GM12878 (cell line): ENCODE measurements around the gene PKHD1. TPM values are rescaled to one million over a fixed set of nuclear protein-coding genes. Genes with fewer than 3 reads are reported as not detected.

Experiments used
- ATAC-seq: fragments of 200-7000 bp; cut with Tn5 transposase; 3 replicates; pipeline ENCODE4 v1.9.1; 2020; ENCODE audit warnings: mild to moderate bottlenecking, moderate library complexity
- BruUV-seq: library from RNA; stranded (reverse); fragments of 400-500 nt; replicated peaks from 2 replicates; lab custom pipeline; 2021; lab: Mats Ljungman, UMichigan
- CTCF ChIA-PET: fragments of 300-600 bp; sonication (Branson Sonifier 250); formaldehyde crosslinking; extraction: SDS; loops from one replicate; lab custom pipeline; 2021; ENCODE audit warnings: inconsistent platforms; lab: Yijun Ruan, JAX
- POLR2A ChIA-PET: fragments of 350-600 bp; formaldehyde crosslinking; extraction: SDS; loops from one replicate; lab custom pipeline; 2021; ENCODE audit warnings: inconsistent platforms; lab: Charles Lee
- RAD21 ChIA-PET: fragments of 300-600 bp; sonication (Branson Sonifier 250); formaldehyde crosslinking; loops from one replicate; lab custom pipeline; 2023; ENCODE audit warnings: antibody characterized with exemption; ENCODE audit not compliant: unreplicated experiment; lab: Charles Lee
- SMC1A ChIA-PET: fragments of 300-600 bp; sonication (Branson Sonifier 250); formaldehyde crosslinking; loops from one replicate; lab custom pipeline; 2023; ENCODE audit not compliant: unreplicated experiment, uncharacterized antibody; lab: Charles Lee
- DNase-seq: peaks from one replicate; pipeline ENCODE4 v3.0.0-alpha.2; 2011; ENCODE audit warnings: low read depth, low spot score
- FAIRE-seq: peaks from 3 replicates; lab custom pipeline; 2011; peaks lifted over from hg19 to GRCh38; lab: Jason Lieb, UNC
- H2AFZ ChIP-seq: 2 replicates; pipeline ENCODE4 v1.6.0; 2011; ENCODE audit warnings: low read depth, low read length, control low read depth; ENCODE audit not compliant: control insufficient read depth
- H3K27ac ChIP-seq: 2 replicates; pipeline ENCODE4 v1.5.1; 2011; ENCODE audit warnings: control low read depth; ENCODE audit not compliant: control insufficient read depth, insufficient read depth
- H3K27me3 ChIP-seq, 2 experiments: replicated peaks in 1 of 2; 2 replicates each; pipeline versions ENCODE4 v1.6.0 to v1.6.1; 2011; ENCODE audit warnings: low read length in 1 of 2; ENCODE audit not compliant: control insufficient read depth in 2 of 2, insufficient read depth in 2 of 2
- H3K36me3 ChIP-seq, 2 experiments: 2 replicates each; pipeline ENCODE4 v1.5.1; 2011; ENCODE audit warnings: low read length in 1 of 2; ENCODE audit not compliant: control insufficient read depth in 2 of 2, insufficient read depth in 2 of 2
- H3K4me1 ChIP-seq: 2 replicates; pipeline ENCODE4 v1.6.1; 2011; ENCODE audit warnings: mild to moderate bottlenecking, low read length, moderate library complexity, mixed read lengths; ENCODE audit not compliant: control insufficient read depth, insufficient read depth
- H3K4me2 ChIP-seq: 2 replicates; pipeline ENCODE4 v1.6.0; 2011; ENCODE audit warnings: control low read depth; ENCODE audit not compliant: control insufficient read depth, insufficient read depth
- H3K4me3 ChIP-seq: fragments of 200-600 bp; sonication (generic); 2 replicates; pipeline ENCODE4 v1.5.1; 2016
- H3K79me2 ChIP-seq: 2 replicates; pipeline ENCODE4 v1.6.0; 2011; ENCODE audit warnings: low read length; ENCODE audit not compliant: control insufficient read depth, insufficient read depth
- H3K9ac ChIP-seq: 2 replicates; pipeline ENCODE4 v1.8.0; 2011; ENCODE audit warnings: low read length, control low read depth, mixed read lengths; ENCODE audit not compliant: control insufficient read depth, insufficient read depth
- H3K9me3 ChIP-seq: replicated peaks from 3 replicates; pipeline ENCODE4 v1.5.1; 2011; ENCODE audit warnings: mild to moderate bottlenecking, low read length; ENCODE audit not compliant: control insufficient read depth, insufficient read depth
- H4K20me1 ChIP-seq: 2 replicates; pipeline ENCODE4 v1.6.0; 2011; ENCODE audit not compliant: control insufficient read depth, insufficient read depth
- ATF3 ChIP-seq: IDR thresholded peaks from 2 replicates; pipeline ENCODE4 v1.6.1; 2011; ENCODE audit warnings: low read depth, mild to moderate bottlenecking, low read length, moderate library complexity, borderline replicate concordance; ENCODE audit errors: extremely low read depth
- BHLHE40 ChIP-seq, 2 experiments: fragments of 450-650 bp in 1 of 2; IDR thresholded peaks; 2 replicates each; pipeline ENCODE4 v1.6.1; 2011 to 2017; ENCODE audit warnings: low read depth in 2 of 2, borderline replicate concordance in 1 of 2, improper control_type of control experiment in 1 of 2, low read length in 1 of 2, mild to moderate bottlenecking in 1 of 2
- BMI1 ChIP-seq: fragments of 450-650 bp; IDR thresholded peaks from 2 replicates; pipeline ENCODE4 v1.6.1; 2016; ENCODE audit warnings: mild to moderate bottlenecking, moderate library complexity, borderline replicate concordance
- E2F4 ChIP-seq: IDR thresholded peaks from 2 replicates; pipeline ENCODE4 v1.6.1; 2012; ENCODE audit warnings: low read depth, low read length, improper control_type of control experiment
- EP300 ChIP-seq, 2 experiments: fragments of 150-350 bp in 1 of 2; IDR thresholded peaks; 2 replicates each; pipeline ENCODE4 v1.6.1; 2011 to 2012; ENCODE audit warnings: low read depth in 2 of 2, low read length in 2 of 2, borderline replicate concordance in 1 of 2, improper control_type of control experiment in 1 of 2, inconsistent platforms in 1 of 2; ENCODE audit not compliant: control insufficient read depth in 1 of 2
- HDGF ChIP-seq: fragments of 450-650 bp; IDR thresholded peaks from 2 replicates; pipeline ENCODE4 v1.6.1; 2016; ENCODE audit warnings: antibody characterized with exemption
- KDM1A ChIP-seq: fragments of 200-600 bp; sonication (generic); IDR thresholded peaks from 2 replicates; pipeline ENCODE4 v1.6.1; 2016; ENCODE audit warnings: borderline replicate concordance
- MAX ChIP-seq: IDR thresholded peaks from 2 replicates; pipeline ENCODE4 v1.6.1; 2012; ENCODE audit warnings: low read depth, low read length, improper control_type of control experiment
- NKRF ChIP-seq: fragments of 450-650 bp; conservative IDR thresholded peaks from 2 replicates; pipeline ENCODE4 v1.6.1; 2017; ENCODE audit warnings: mild to moderate bottlenecking, moderate library complexity
- POLR2A ChIP-seq: IDR thresholded peaks from 2 replicates; pipeline ENCODE4 v1.6.1; 2011; ENCODE audit warnings: low read depth, mild to moderate bottlenecking, low read length
- SKIL ChIP-seq: fragments of 450-650 bp; IDR thresholded peaks from 2 replicates; pipeline ENCODE4 v1.6.1; 2017; ENCODE audit warnings: mild to moderate bottlenecking, low read depth, inconsistent platforms; ENCODE audit not compliant: poor library complexity, severe bottlenecking
- STAT3 ChIP-seq: IDR thresholded peaks from 2 replicates; pipeline ENCODE4 v1.6.1; 2011; ENCODE audit warnings: low read depth, low read length, improper control_type of control experiment
- TARDBP ChIP-seq: IDR thresholded peaks from 2 replicates; pipeline ENCODE4 v1.6.1; 2016; ENCODE audit warnings: borderline replicate concordance
- TCF12 ChIP-seq: IDR thresholded peaks from 2 replicates; pipeline ENCODE4 v1.6.1; 2011; ENCODE audit warnings: low read depth, mild to moderate bottlenecking, low read length
- USF2 ChIP-seq: IDR thresholded peaks from 2 replicates; pipeline ENCODE4 v1.6.1; 2011; ENCODE audit warnings: low read depth, low read length, improper control_type of control experiment, borderline replicate concordance
- WGBS: methylation state at CpG from one replicate; pipeline ENCODE4 v1.1.6; 2016; ENCODE audit warnings: low lambda C conversion rate; ENCODE audit not compliant: insufficient replicate concordance, insufficient coverage; ENCODE audit errors: missing lambda C conversion rate; 5-methylcytosine and 5-hydroxymethylcytosine counted together
- in situ Hi-C: fragments of 300-500 bp; cut with MboI; formaldehyde crosslinking; loops from 9 replicates; pipeline ENCODE4 v1.14.3; 2018; ENCODE audit warnings: mixed read lengths
- intact Hi-C: fragments of 100-400 bp; cut with micrococcal nuclease; formaldehyde crosslinking; loops from one replicate; pipeline ENCODE4 v1.14.2; 2022; ENCODE audit not compliant: unreplicated experiment
- polyA plus RNA-seq, 11 experiments: library from polyadenylated mRNA; depleted of rRNA in 4 of 11; unstranded in 6 of 11; stranded (reverse) in 5 of 11; fragments of >200 nt; fragmentation: Nextera tagmentation in 4 of 11; fragmentation: Illumina TruSeq in 1 of 11; extraction: Ambion mirVana in 4 of 11; extraction: Trizol in 1 of 11; gene quantifications; 1 replicate in 1 of 11; 2 replicates in 10 of 11; pipeline versions ENCODE4 v1.2.1 to v1.2.3, GENCODE V29; 2011 to 2016; ENCODE audit warnings: inconsistent platforms in 2 of 11, missing spikeins in 2 of 11, low read depth in 1 of 11
- total RNA-seq, 4 experiments: library from RNA; depleted of rRNA in 3 of 4; stranded (reverse); fragments of >200 nt in 3 of 4; fragmentation: Illumina TruSeq in 1 of 4; extraction: Trizol in 1 of 4; gene quantifications; 2 replicates each; pipeline versions ENCODE4 v1.2.1 to v1.2.3, GENCODE V29; 2013 to 2021

Gene PKHD1
- total and polyA plus RNA-seq, 10 of the 15 experiments (the other 5 are each of a cell fraction or from before 2014, with no cell fraction given): under 0.01 to 0.90 (median 0.02) TPM; not detected in 1

GRCh38 chr6:51962354-51962753, 125.1 kb downstream of the PKHD1 start:
- Histone ChIP-seq H3K4me1 (no peaks in the 10 kb centered on the region), H4K20me1 (no peaks in the 10 kb centered on the region), H3K79me2 (no peaks in the 10 kb centered on the region), H3K27ac (no peak overlapping the region), H2AFZ (no peak overlapping the region), H3K4me2 (no peak overlapping the region), H3K27me3 (peaks cover 0 to 3% of the 10 kb centered on the region in 2 experiments; a peak in 1 of 4 replicates), H3K9ac (no peak overlapping the region), H3K36me3 (no peaks in the 10 kb centered on the region), H3K9me3 (no peaks in the 10 kb centered on the region), H3K4me3 (no peak overlapping the region)
- DNase-seq (no peak), FAIRE-seq (no peak), ATAC-seq (no peak)
- intact Hi-C loops (no loop called here), in situ Hi-C loops (loop anchor here (5.0 to 10.0 kb wide), 2 partner anchors 105 to 1148 kb away; partner anchors contain the start of gene TFAP2B)
- ChIA-PET SMC1A (interaction anchor here (0.9 to 6.6 kb wide), 10 partner anchors 9 to 117 kb away, joined by 3 to 83 read pairs (median 4); no protein-coding TSS in a partner anchor), CTCF (interaction anchor here (0.7 to 11.3 kb wide), 10 partner anchors 11 to 1150 kb away, joined by 3 to 121 read pairs (median 4); no protein-coding TSS in a partner anchor), RAD21 (interaction anchor here (1.2 to 4.5 kb wide), 3 partner anchors 31 to 108 kb away, joined by 3 to 37 read pairs (median 10); no protein-coding TSS in a partner anchor), POLR2A (no interaction called here)
- no TSS peak for BruUV-seq
- 36% methylated on average over 1 of the region's 1 CpG for WGBS
- TF ChIP-seq TCF12 (no peak), KDM1A (no peak), STAT3 (no peak), MAX (no peak), NKRF (no peak), SKIL (no peak), E2F4 (no peak), HDGF (no peak), EP300 (IDR thresholded peaks at IDR 0.05; ENCODE audit: borderline replicate concordance in 1 of 2, control insufficient read depth in 1 of 2, low read depth in 2 of 2, low read length in 2 of 2) (no peak), BHLHE40 (IDR thresholded peaks at IDR 0.05; ENCODE audit: borderline replicate concordance in 1 of 2, low read depth in 2 of 2, low read length in 1 of 2) (no peak), ATF3 (no peak), TARDBP (no peak), BMI1 (no peak), POLR2A (no peak), USF2 (no peak)
